Large intestine (tissue), 3 donors: ENCODE results near the gene CDC42SE2. TPM values are rescaled to one million over a fixed set of nuclear protein-coding genes. Genes with fewer than 3 reads are reported as not detected.

Experiments used
- DNase-seq, 2 donors: peaks; one replicate each; pipeline versions ENCODE4 v3.0.0 to v3.0.0-alpha.2; 2013
- H3K27ac ChIP-seq: one replicate; pipeline ENCODE4 v1.5.1; 2013; ENCODE audit warnings: low read length
- H3K27me3 ChIP-seq: 2 replicates; pipeline ENCODE4 v1.6.1; 2013; ENCODE audit warnings: low read length; ENCODE audit not compliant: control insufficient read depth, insufficient read depth
- H3K36me3 ChIP-seq: 2 replicates; pipeline ENCODE4 v1.6.1; 2013; ENCODE audit warnings: low read length; ENCODE audit not compliant: control insufficient read depth, insufficient read depth
- H3K4me1 ChIP-seq: one replicate; pipeline ENCODE4 v1.6.1; 2013; ENCODE audit warnings: low read length; ENCODE audit not compliant: control insufficient read depth, insufficient read depth
- H3K4me3 ChIP-seq: one replicate; pipeline ENCODE4 v1.5.1; 2013; ENCODE audit warnings: low read length
- H3K9me3 ChIP-seq: one replicate; pipeline ENCODE4 v1.6.1; 2013; ENCODE audit warnings: mild to moderate bottlenecking, low read depth, low read length, moderate library complexity; ENCODE audit not compliant: control insufficient read depth
- WGBS: methylation state at CpG from one replicate; pipeline ENCODE4 v1.1.5; 2013; ENCODE audit warnings: low lambda C conversion rate; ENCODE audit not compliant: insufficient coverage; 5-methylcytosine and 5-hydroxymethylcytosine counted together
- polyA plus RNA-seq: library from polyadenylated mRNA; unstranded; fragments of 120-200 nt; gene quantifications from one replicate; pipeline ENCODE4 v1.2.1, GENCODE V29; 2013

Gene CDC42SE2
- polyA plus RNA-seq, 1 donor: 46.2 TPM

DNA sequence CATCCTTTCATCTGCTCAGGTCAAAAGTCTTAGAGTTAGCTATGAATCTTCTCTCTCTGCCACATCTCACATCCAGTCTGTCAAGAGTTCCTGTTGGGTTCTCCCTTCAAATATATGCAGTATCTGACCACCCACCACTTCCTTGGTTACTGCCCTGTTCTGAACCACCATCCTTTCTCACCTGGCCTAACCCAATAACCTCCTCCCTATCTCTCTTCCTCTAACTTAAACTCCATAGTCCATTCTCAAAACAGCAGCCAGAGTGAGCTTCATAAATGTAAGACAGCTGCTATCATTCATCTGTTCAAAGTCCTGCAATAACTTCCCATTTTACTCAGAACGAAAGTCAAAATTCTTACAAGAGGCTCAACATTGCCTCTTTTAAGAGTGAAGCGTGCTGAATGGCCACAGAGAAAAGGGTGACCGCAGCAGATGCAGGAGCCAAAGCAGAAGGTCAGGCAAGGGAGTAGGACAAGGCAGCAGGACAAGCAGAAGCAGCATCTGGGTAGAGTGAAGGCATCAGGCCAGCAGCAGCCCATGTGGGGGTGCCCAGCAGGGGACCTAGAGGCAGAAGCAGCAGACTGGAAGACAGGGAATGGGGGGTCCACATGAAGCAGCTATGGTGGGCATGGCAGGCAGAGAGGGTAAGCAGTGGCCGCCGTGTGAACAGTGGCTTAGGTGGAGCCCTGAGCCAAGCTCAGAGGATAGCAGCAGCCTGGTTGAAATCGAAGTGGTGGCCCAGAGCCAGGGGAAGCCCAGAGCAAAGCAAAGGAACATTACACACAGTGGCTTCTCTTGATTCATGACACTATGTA, 39.3 kb upstream of the CDC42SE2 start:
- H3K27me3 ChIP-seq: no peaks in the 10 kb centered on the region
- peaks cover 11% of the 10 kb centered on the region for H3K4me1 ChIP-seq
- H3K27ac ChIP-seq: no peak overlapping the region
- 33% methylated on average over 1 of the region's 6 CpGs for WGBS
- H3K4me3 ChIP-seq: no peak overlapping the region
- DNase-seq: peak; percentile 18 to 60
- H3K36me3 ChIP-seq: no peaks in the 10 kb centered on the region
- no peaks in the 10 kb centered on the region for H3K9me3 ChIP-seq

DNA sequence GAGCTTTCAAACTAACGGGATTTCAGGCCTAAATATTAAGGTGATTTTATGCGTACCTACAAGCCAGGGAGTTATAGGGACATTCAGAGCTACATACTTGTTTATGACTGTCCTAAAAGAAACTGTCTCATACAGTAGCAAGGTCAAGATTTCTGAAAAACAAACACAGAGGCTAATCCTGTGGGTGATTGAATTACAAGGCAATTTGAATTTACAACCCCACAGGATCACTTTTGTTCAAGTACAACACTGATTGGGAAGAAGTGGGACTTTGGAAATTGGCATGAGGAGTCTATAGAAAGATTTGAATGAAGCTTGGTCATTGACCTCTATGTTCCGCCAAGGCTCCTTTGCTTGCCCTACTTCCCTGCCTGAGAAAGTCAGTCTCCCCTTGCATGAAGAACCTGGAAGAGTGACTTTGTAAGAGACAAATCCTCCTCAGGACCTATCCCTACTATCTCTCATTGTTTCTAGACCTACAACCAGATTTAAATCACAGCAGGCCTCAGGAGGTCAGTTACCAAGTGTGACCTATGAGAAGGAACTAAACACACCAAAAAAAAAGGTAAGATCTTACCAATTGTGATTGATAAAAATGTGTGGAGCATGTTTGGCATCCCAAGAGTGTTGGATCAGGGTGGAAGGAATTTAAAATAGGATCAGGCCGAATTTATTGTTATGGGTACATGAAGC, 38.4 kb upstream of the CDC42SE2 start:
- peaks cover 11% of the 10 kb centered on the region for H3K4me1 ChIP-seq
- no peaks in the 10 kb centered on the region for H3K36me3 ChIP-seq
- DNase-seq: peak in 1 of 2 donors; percentile 23
- no peak overlapping the region for H3K27ac ChIP-seq
- H3K4me3 ChIP-seq: no peak overlapping the region
- H3K27me3 ChIP-seq: no peaks in the 10 kb centered on the region
- 100% methylated on average over 1 of the region's 4 CpGs for WGBS
- no peaks in the 10 kb centered on the region for H3K9me3 ChIP-seq

DNA sequence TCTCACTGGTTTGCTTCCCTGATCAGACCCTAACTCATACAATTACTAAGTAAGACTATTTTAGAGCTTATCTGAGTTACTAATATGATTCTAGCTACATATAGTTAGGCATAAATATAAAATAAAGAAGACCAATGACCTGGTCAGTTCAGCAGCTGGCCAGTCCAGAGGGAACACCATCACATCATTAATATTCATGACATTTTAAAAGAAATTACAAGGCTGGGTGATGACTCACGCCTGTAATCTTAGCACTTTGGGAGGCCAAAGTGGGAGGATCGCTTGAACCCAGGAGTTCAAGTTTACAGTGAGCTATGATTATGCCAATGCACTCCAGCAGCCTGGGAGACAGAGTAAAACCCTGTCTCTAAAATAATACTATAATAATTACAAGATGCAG, 37.0 kb upstream of the CDC42SE2 start:
- no peak for DNase-seq
- H3K27me3 ChIP-seq: no peaks in the 10 kb centered on the region
- peaks cover 11% of the 10 kb centered on the region for H3K4me1 ChIP-seq
- no CpG with 5 or more reads among the region's 2 CpGs for WGBS
- H3K9me3 ChIP-seq: no peaks in the 10 kb centered on the region
- H3K4me3 ChIP-seq: no peak overlapping the region
- no peak overlapping the region for H3K27ac ChIP-seq
- H3K36me3 ChIP-seq: no peaks in the 10 kb centered on the region

DNA sequence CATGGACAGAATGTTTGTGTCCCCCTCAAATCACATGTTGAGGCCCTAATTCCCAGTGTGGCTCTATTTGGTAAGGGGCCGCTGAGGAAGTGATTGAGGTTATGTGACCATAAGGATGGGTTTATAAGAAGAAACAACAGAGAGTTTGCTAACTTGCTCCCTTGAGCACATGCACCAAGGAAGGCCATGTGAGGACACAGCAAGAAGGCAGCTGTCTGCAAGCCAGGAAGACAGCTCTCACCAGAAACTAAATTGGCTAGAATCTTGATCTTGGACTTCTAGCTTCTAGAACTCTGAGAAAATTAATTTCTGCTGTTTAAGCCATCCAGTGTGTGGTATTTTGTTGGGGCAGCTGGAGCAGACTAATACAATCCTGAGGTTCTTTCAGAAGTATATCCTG, 35.2 kb upstream of the CDC42SE2 start:
- peaks cover 11% of the 10 kb centered on the region for H3K4me1 ChIP-seq
- H3K27ac ChIP-seq: no peak overlapping the region
- H3K27me3 ChIP-seq: no peaks in the 10 kb centered on the region
- WGBS: no CpG with 5 or more reads among the region's 1 CpG
- H3K4me3 ChIP-seq: no peak overlapping the region
- no peaks in the 10 kb centered on the region for H3K9me3 ChIP-seq
- DNase-seq: no peak
- no peaks in the 10 kb centered on the region for H3K36me3 ChIP-seq

DNA sequence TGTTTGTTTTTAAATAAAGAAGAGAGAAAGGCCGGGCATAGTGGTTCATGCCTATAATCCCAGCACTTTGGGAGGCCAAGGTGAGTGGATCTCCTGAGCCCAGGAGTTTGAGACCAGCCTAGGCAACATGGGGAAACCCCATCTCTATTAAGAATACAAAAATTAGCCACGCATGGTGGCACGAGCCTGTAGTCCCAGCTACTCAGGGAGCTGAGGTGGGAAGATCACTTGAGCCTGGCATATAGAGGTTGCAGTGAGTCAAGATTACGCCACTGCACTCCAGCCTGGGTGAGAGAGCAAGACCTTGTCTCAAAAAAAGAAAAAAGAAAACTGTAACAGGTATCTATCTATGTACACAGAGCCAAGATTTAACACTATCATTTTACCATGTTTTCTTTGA, 34.2 kb upstream of the CDC42SE2 start:
- Histone ChIP-seq H3K9me3 (no peaks in the 10 kb centered on the region), H3K27ac (no peak overlapping the region), H3K4me3 (no peak overlapping the region), H3K4me1 (peaks cover 3% of the 10 kb centered on the region), H3K36me3 (no peaks in the 10 kb centered on the region), H3K27me3 (no peaks in the 10 kb centered on the region)
- no peak for DNase-seq
- 100% methylated on average over 1 of the region's 4 CpGs for WGBS

DNA sequence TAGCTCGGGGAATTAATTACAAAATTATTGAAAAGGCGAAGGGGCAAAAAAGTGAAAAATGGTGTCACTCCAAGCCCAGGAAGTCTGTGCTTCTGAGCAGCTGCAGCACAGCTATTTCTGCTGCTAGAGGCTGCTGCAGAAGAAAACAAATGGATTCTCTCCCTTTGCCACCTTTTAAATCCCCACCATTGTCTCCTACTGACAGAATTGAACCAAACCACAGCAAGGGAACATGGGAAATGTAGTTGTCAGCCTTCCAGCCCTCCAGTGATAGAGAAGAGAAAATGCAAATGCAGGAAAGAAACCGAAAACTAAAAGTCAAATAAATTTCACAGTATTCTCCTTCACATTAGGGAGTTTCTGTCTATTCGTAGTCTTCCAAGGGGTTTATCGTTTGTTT, 33.4 kb upstream of the CDC42SE2 start:
- Histone ChIP-seq H3K9me3 (no peaks in the 10 kb centered on the region), H3K27me3 (no peaks in the 10 kb centered on the region), H3K36me3 (no peaks in the 10 kb centered on the region), H3K4me1 (no peaks in the 10 kb centered on the region), H3K27ac (no peak overlapping the region), H3K4me3 (no peak overlapping the region)
- DNase-seq: no peak
- 91% methylated on average over 4 of the region's 5 CpGs for WGBS

DNA sequence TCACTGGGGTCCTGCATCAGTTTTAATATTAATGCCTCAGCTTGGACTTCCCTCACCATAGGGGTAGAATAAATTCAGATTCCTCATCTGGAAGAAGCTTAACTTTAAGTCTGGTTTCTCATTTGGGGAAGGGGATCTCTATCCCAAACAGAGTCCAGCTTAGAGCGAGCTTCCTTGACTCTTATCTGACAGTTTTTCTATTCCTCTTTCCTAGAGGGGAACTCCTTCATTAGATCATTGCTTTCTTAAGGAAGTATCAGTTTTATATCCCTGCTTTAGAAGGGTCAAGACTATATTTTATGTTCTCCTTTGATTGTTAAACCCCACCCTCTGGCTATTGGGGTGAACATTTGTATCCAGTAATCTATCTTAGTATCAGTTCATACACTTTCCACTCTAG, 24.2 kb upstream of the CDC42SE2 start:
- no peak overlapping the region for H3K4me3 ChIP-seq
- H3K27me3 ChIP-seq: no peaks in the 10 kb centered on the region
- no peak overlapping the region for H3K27ac ChIP-seq
- no peaks in the 10 kb centered on the region for H3K9me3 ChIP-seq
- no peaks in the 10 kb centered on the region for H3K36me3 ChIP-seq
- DNase-seq: no peak
- no CpG with 5 or more reads among the region's 1 CpG for WGBS
- H3K4me1 ChIP-seq: no peaks in the 10 kb centered on the region

DNA sequence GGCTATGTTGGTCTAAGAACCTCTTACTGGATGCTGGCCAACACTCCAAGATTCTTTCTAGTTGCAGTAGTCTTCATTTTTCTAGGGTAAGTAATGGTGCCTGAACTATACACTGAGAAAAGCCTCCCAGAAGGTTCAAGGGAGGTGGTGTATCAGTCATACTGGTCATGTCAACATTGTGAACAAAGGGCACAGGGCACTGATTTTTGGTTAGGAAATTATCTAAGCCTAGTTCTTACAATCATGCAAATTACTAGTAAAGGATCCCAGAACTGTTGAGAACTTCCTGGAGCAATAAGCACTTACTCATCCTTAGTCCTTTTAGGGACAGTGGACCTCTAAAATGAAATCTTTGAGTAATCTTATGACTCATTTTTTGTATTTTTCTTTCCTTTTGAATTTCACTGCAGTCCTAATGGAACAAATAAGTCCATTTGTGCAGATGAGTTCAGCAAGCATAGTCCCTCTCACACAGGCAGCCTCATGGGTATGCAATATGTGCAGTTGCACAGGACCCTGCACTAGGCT, 21.1 kb upstream of the CDC42SE2 start:
- Histone ChIP-seq H3K4me1 (no peaks in the 10 kb centered on the region), H3K27ac (no peak overlapping the region), H3K9me3 (peaks cover 14% of the 10 kb centered on the region), H3K4me3 (no peak overlapping the region), H3K36me3 (no peaks in the 10 kb centered on the region), H3K27me3 (no peaks in the 10 kb centered on the region)
- no peak for DNase-seq

DNA sequence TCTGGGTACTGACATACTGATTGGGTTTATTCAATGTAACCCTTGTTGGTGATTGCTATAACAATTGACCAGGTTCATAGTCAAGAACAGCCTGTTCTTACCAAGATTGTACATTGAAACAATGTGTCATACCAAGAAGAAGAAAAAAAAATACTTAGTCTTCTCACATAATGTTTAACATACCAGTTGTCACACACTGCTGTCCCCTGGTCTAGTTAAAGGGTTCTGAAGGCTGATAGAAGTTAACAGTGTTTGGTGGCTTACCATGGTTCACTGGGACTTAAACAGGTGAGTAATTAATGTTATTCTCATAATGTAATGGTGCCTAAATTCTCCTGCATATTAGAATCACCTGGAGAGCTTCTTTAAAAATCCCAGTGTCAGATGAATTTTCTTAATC, 18.5 kb upstream of the CDC42SE2 start:
- Histone ChIP-seq H3K27ac (no peak overlapping the region), H3K9me3 (peaks cover 14% of the 10 kb centered on the region), H3K4me3 (no peak overlapping the region), H3K36me3 (no peaks in the 10 kb centered on the region), H3K27me3 (no peaks in the 10 kb centered on the region), H3K4me1 (no peaks in the 10 kb centered on the region)
- DNase-seq: no peak

DNA sequence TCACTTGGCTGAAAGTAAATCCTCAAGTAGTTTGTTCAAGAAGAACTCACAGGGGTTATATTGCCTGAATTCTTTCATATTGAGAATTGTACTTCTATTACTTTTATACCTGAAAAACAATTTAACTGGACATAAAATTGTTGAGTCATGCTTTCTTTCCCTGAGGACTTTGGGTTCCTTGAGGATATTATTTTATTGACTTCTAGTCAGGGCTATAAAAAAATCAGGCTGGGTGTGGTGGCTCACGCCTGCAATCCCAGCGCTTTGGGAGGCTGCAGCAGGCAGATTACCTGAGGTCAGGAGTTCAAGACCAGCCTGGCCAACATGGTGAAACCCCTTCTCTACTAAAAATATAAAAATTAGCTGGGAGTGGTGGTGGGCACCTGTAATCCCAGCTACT, 17.9 kb upstream of the CDC42SE2 start:
- H3K4me3 ChIP-seq: no peak overlapping the region
- peak in 1 of 2 donors; percentile 15 for DNase-seq
- no CpG with 5 or more reads among the region's 2 CpGs for WGBS

More for the DNA sequence above, 17.9 kb upstream of the CDC42SE2 start:
- Histone ChIP-seq H3K27me3 (no peaks in the 10 kb centered on the region), H3K36me3 (no peaks in the 10 kb centered on the region), H3K4me1 (no peaks in the 10 kb centered on the region), H3K27ac (no peak overlapping the region), H3K9me3 (peaks cover 14% of the 10 kb centered on the region)
